Smooth muscle cell (in vitro differentiated cells): ENCODE results near the gene RAB26. TPM values are rescaled to one million over a fixed set of nuclear protein-coding genes. Genes with fewer than 3 reads are reported as not detected.

Experiments
- DNase-seq: peaks from one replicate; lab custom pipeline; 2025; ENCODE audit not compliant: unreplicated experiment; lab: John Stamatoyannopoulos, UW
- H2AFZ ChIP-seq: fragments of 200-600 bp; sonication (generic); 2 replicates; pipeline ENCODE4 v1.6.0; 2016; ENCODE audit warnings: antibody characterized with exemption, low read depth, mild to moderate bottlenecking
- H3F3A ChIP-seq: fragments of 200-600 bp; sonication (generic); 2 replicates; pipeline ENCODE4 v1.6.0; 2017; ENCODE audit warnings: antibody characterized with exemption, low read depth
- H3K27ac ChIP-seq: fragments of 200-600 bp; sonication (generic); 2 replicates; pipeline ENCODE4 v1.5.1; 2016; ENCODE audit warnings: low read depth, mild to moderate bottlenecking
- H3K27me3 ChIP-seq: fragments of 200-600 bp; sonication (generic); 2 replicates; pipeline ENCODE4 v1.6.1; 2016; ENCODE audit warnings: low read depth, mild to moderate bottlenecking
- H3K36me3 ChIP-seq: fragments of 200-600 bp; sonication (generic); 2 replicates; pipeline ENCODE4 v1.5.1; 2016; ENCODE audit warnings: low read depth
- H3K4me1 ChIP-seq: fragments of 200-600 bp; sonication (generic); 2 replicates; pipeline ENCODE4 v1.5.1; 2016; ENCODE audit warnings: low read depth
- H3K4me2 ChIP-seq: fragments of 200-600 bp; sonication (generic); 2 replicates; pipeline ENCODE4 v1.6.0; 2016; ENCODE audit warnings: mild to moderate bottlenecking
- H3K4me3 ChIP-seq: fragments of 200-600 bp; sonication (generic); 2 replicates; pipeline ENCODE4 v1.5.1; 2016; ENCODE audit warnings: mild to moderate bottlenecking
- H3K79me2 ChIP-seq: fragments of 200-600 bp; sonication (generic); 2 replicates; pipeline ENCODE4 v1.6.0; 2016; ENCODE audit warnings: low read depth, mild to moderate bottlenecking
- H3K9ac ChIP-seq: fragments of 200-600 bp; sonication (generic); 2 replicates; pipeline ENCODE4 v1.6.0; 2016; ENCODE audit warnings: low read depth
- H3K9me3 ChIP-seq: fragments of 200-600 bp; sonication (generic); replicated peaks from 2 replicates; pipeline ENCODE4 v1.5.1; 2016; ENCODE audit warnings: low read depth
- H4K20me1 ChIP-seq: fragments of 200-600 bp; sonication (generic); 2 replicates; pipeline ENCODE4 v1.6.0; 2016; ENCODE audit warnings: low read depth
- CTCF ChIP-seq: fragments of 200-600 bp; sonication (generic); IDR thresholded peaks from 2 replicates; pipeline ENCODE4 v1.5.1; 2017; ENCODE audit warnings: borderline replicate concordance, mild to moderate bottlenecking, antibody characterized with exemption; ENCODE audit not compliant: insufficient read depth, poor library complexity, severe bottlenecking
- WGBS: methylation state at CpG from one replicate; pipeline ENCODE4 v1.1.7; 2016; ENCODE audit warnings: low lambda C conversion rate; 5-methylcytosine and 5-hydroxymethylcytosine counted together
- polyA plus RNA-seq: library from polyadenylated mRNA; unstranded; fragments of >200 nt; fragmentation: Nextera tagmentation; extraction: Ambion mirVana; gene quantifications from 2 replicates; pipeline ENCODE4 v1.2.1, GENCODE V29; 2016
- total RNA-seq: library from RNA; depleted of rRNA; stranded (reverse); fragments of >200 nt; gene quantifications from 2 replicates; pipeline ENCODE4 v1.2.3, GENCODE V29; 2014

RAB26 gene
- total and polyA plus RNA-seq, 2 experiments from 2014 or later, result 1.3 TPM; not detected in 1

- Histone ChIP-seq H3K79me2 (no peaks in the 10 kb centered on the region), H3K27me3 (no peaks in the 10 kb centered on the region), H3K9me3 (no peaks in the 10 kb centered on the region), H3K36me3 (no peaks in the 10 kb centered on the region), H4K20me1 (peaks cover 9% of the 10 kb centered on the region), H3K27ac (no peak overlapping the region), H3K4me3 (no peak overlapping the region), H2AFZ (no peak overlapping the region), H3F3A (no peaks in the 10 kb centered on the region), H3K4me1 (no peaks in the 10 kb centered on the region), H3K9ac (no peak overlapping the region), H3K4me2 (no peak overlapping the region)
- 98% methylated on average over 14 of the region's 14 CpGs for WGBS
- DNase-seq, result no peak
- TF ChIP-seq CTCF, result no peak
Measured at GRCh38 chr16:2173366-2173765, 24.9 kb downstream of the RAB26 start.

GRCh38 chr16:2173916-2174315 is 25.5 kb downstream of the RAB26 start:
- no peak for TF ChIP-seq CTCF
- Histone ChIP-seq H3K27ac (no peak overlapping the region), H3K4me3 (no peak overlapping the region), H4K20me1 (peaks cover 6% of the 10 kb centered on the region), H3K9me3 (no peaks in the 10 kb centered on the region), H3K4me2 (no peak overlapping the region), H3K36me3 (no peaks in the 10 kb centered on the region), H3K79me2 (no peaks in the 10 kb centered on the region), H3F3A (no peaks in the 10 kb centered on the region), H3K9ac (no peak overlapping the region), H3K4me1 (no peaks in the 10 kb centered on the region), H2AFZ (no peak overlapping the region), H3K27me3 (no peaks in the 10 kb centered on the region)
- DNase-seq, result no peak
- WGBS, result 96% methylated on average over 4 of the region's 4 CpGs

- H3K4me1 ChIP-seq, result no peaks in the 10 kb centered on the region
- H3K27ac ChIP-seq, result no peak overlapping the region
- H3F3A ChIP-seq, result no peaks in the 10 kb centered on the region
- no peak overlapping the region for H3K4me3 ChIP-seq
- peaks cover 5% of the 10 kb centered on the region for H4K20me1 ChIP-seq
- H2AFZ ChIP-seq, result no peak overlapping the region
- WGBS, result 92% methylated on average over 21 of the region's 21 CpGs
- TF ChIP-seq CTCF, result no peak
- no peaks in the 10 kb centered on the region for H3K27me3 ChIP-seq
- H3K9ac ChIP-seq, result no peak overlapping the region
- H3K79me2 ChIP-seq, result no peaks in the 10 kb centered on the region
- no peaks in the 10 kb centered on the region for H3K36me3 ChIP-seq
- no peaks in the 10 kb centered on the region for H3K9me3 ChIP-seq
- DNase-seq, result no peak
- no peak overlapping the region for H3K4me2 ChIP-seq
Measured at GRCh38 chr16:2174396-2175131, 26.1 kb downstream of the RAB26 start.

- Histone ChIP-seq H3F3A (no peaks in the 10 kb centered on the region), H3K27me3 (no peaks in the 10 kb centered on the region), H4K20me1 (no peaks in the 10 kb centered on the region), H2AFZ (no peak overlapping the region), H3K4me2 (no peak overlapping the region), H3K4me3 (no peak overlapping the region), H3K79me2 (no peaks in the 10 kb centered on the region), H3K4me1 (no peaks in the 10 kb centered on the region), H3K9me3 (no peaks in the 10 kb centered on the region), H3K27ac (no peak overlapping the region), H3K9ac (no peak overlapping the region), H3K36me3 (no peaks in the 10 kb centered on the region)
- DNase-seq, result no peak
- WGBS, result 96% methylated on average over 10 of the region's 10 CpGs
- TF ChIP-seq CTCF, result no peak
Measured at GRCh38 chr16:2175454-2175853, 27.0 kb downstream of the RAB26 start.
